Measurements from ENCODE around the gene TDRD7. TPM values are rescaled to one million over a fixed set of nuclear protein-coding genes. Genes with fewer than 3 reads are reported as not detected.

TDRD7 gene
- total RNA-seq, 4 donors from 2014 or later: 3.6 to 19.4 (median 14.8) TPM

DNA sequence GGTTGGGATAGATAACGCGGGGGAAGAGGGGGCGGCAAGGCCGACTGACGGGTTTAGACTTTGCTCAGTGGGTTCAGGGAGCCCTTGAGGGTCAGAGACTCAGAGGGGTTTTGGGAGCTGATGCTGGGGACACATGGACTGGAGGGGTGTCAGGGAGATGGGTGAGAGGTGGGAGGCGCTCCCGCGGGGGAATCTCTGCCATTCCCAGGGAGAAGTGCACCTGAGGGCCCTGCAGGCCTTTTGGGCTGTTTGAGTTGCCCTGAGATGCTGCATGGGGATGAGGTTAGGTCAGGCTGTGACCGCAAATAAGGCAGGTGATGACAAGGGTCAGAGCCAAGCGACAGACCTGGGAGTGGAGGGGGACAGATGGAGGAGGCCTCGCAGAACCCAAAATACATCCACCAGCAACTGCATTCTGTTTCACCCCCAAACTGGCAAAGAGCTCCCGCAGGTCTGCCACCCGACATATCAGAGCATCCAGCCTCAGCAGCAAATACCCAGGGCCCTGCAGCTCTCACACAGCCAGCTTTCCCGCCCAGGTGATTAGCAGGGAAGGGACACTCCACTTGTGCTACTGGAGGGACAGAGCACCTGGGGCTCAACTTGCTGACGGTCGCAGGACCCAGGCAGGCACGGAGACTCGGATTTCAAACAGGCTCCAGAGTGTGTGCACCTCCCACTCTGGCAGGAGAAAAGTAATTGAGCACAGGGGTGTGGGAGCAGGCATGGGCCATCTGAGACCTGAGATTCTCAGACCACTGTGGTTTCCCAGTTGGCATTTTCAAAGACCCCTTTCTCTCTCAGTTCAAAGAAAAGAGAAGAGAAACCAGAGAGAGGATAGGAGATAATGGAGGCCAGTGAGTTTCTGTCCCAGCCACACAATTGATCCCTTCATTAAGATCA lies 116.0 kb downstream of the TDRD7 start:
- DNase-seq: peak in 1 of 2 donors; percentile 18
- H3K9me3 ChIP-seq: no peaks in the 10 kb centered on the region
- peaks cover 0 to 15% of the 10 kb centered on the region in 2 donors for H3K4me1 ChIP-seq
- no peaks in the 10 kb centered on the region for H3K27me3 ChIP-seq
- no peaks in the 10 kb centered on the region for H3K36me3 ChIP-seq
- peak overlapping the region; percentile 75 to 94 for H3K27ac ChIP-seq
- TF ChIP-seq, protein P1, sequence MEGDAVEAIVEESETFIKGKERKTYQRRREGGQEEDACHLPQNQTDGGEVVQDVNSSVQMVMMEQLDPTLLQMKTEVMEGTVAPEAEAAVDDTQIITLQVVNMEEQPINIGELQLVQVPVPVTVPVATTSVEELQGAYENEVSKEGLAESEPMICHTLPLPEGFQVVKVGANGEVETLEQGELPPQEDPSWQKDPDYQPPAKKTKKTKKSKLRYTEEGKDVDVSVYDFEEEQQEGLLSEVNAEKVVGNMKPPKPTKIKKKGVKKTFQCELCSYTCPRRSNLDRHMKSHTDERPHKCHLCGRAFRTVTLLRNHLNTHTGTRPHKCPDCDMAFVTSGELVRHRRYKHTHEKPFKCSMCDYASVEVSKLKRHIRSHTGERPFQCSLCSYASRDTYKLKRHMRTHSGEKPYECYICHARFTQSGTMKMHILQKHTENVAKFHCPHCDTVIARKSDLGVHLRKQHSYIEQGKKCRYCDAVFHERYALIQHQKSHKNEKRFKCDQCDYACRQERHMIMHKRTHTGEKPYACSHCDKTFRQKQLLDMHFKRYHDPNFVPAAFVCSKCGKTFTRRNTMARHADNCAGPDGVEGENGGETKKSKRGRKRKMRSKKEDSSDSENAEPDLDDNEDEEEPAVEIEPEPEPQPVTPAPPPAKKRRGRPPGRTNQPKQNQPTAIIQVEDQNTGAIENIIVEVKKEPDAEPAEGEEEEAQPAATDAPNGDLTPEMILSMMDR (IDR thresholded peaks at IDR 0.05): no peak
- no peak for TF ChIP-seq POLR2A (IDR thresholded peaks at IDR 0.05)
- intact Hi-C loops (cut with DNase I; ENCODE audit: low total_unique reads): no loop called here
- no peak overlapping the region for H3K4me3 ChIP-seq

DNA sequence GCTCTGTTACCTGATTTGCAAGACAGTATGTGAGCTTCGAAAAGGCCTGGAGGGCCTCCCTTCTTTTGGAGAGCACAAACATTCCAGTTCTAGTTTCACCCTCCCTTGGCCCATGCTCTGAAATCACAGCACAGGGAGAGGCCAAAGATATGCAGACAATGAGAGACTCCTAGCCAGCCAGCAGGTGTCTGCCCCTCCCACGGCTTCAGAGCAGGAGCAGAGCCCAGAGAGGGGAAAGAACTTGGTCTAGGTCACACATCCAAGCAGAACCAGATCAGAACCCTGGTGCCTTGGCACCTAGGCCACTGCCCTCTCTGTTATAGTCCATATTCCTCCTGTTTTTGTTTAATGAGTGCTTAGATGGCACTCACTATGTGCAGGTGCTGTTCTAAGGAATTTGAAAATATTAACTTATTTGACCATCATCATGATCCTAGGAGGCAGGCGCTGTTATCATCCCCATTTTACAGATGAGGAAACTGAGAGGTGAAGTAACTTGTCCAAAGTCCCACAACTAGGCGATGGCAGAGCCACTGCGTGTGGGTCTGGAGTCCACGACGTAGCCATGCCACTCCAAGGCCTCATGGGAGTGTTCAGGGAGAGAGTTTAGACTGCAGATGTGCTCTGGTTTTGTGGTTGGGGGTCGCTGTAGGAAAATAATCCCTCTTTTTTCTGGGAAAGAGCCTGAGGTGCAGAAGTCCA lies 116.8 kb downstream of the TDRD7 start:
- H3K27ac ChIP-seq: peak overlapping the region; percentile 75 to 94
- TF ChIP-seq, protein P1 (IDR thresholded peaks at IDR 0.05): no peak
- TF ChIP-seq POLR2A (IDR thresholded peaks at IDR 0.05): no peak
- no peaks in the 10 kb centered on the region for H3K9me3 ChIP-seq
- H3K36me3 ChIP-seq: no peaks in the 10 kb centered on the region
- DNase-seq: peak in 1 of 2 donors; percentile 24
- H3K4me3 ChIP-seq: no peak overlapping the region
- intact Hi-C loops (cut with DNase I; ENCODE audit: low total_unique reads): no loop called here
- no peaks in the 10 kb centered on the region for H3K27me3 ChIP-seq
- peaks cover 0 to 15% of the 10 kb centered on the region in 2 donors for H3K4me1 ChIP-seq

DNA sequence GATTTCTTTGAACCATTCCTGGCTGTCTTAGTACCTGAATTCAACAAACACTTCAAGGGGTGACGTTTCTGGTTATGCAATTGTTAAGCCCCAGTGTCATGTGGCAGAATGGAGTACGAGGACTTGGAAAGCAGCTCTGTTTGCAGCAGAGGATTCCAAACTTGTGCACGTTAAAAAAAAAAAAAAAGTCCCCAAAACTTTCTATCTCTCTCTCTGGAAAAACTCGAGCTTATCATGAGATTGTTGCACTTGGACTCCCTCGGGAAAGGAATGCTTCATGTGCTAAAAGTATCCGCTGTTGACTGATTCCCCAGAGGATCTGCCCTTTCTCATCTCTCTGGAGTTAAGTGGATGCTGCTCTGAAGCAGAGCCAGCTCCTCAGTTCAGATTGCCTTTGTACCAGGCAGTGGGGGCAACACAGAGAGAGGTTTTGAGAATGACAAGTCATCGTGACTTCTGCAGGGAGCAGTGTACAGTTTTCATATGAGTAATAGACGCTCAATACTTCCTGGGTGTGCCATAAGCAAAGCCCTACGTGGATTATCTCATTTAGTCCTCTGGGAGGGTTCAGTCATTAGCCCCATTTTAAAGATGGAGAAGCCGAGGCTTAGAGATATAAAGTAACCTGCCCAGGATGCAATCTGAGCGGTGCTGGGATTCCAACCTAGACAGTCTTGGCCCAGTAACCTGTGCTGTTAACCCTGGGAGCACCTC lies 117.6 kb downstream of the TDRD7 start:
- no peak overlapping the region for H3K4me3 ChIP-seq
- H3K9me3 ChIP-seq: no peaks in the 10 kb centered on the region
- peak in 1 of 2 donors; percentile 65 for DNase-seq
- no peaks in the 10 kb centered on the region for H3K27me3 ChIP-seq
- no peaks in the 10 kb centered on the region for H3K36me3 ChIP-seq
- TF ChIP-seq, protein P1 (IDR thresholded peaks at IDR 0.05): no peak
- TF ChIP-seq POLR2A (IDR thresholded peaks at IDR 0.05): no peak
- intact Hi-C loops (cut with DNase I; ENCODE audit: low total_unique reads): no loop called here
- peak overlapping the region; percentile 75 to 94 for H3K27ac ChIP-seq
- H3K4me1 ChIP-seq: peaks cover 0 to 15% of the 10 kb centered on the region in 2 donors

DNA sequence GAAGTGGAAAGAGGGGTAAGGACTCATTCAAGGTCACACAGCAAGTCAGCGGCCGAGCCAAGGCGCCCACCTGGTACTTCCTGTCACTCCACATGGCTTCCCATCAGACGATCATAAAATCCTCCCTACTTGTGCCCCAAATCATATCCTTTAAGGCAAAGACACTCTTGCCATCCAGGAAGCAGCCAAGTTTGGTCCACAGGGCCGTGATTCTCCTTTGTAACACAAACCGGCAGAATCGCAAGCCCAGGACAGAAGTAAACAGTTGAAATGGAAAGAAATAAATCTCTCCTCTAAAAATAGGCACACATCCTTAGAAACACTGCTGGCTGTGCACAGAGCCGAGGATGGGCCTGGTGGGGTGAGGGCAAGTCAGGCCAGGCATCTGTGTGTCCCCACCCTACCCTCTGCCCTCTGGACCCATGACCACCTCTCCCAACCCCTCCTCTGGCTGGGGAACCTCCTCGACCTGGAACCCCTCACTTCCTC lies 120.0 kb downstream of the TDRD7 start:
- Histone ChIP-seq H3K36me3 (no peaks in the 10 kb centered on the region), H3K4me3 (no peak overlapping the region), H3K27me3 (no peaks in the 10 kb centered on the region), H3K9me3 (no peaks in the 10 kb centered on the region), H3K27ac (peak overlapping the region; percentile 81 to 94), H3K4me1 (peaks cover 0 to 15% of the 10 kb centered on the region in 2 donors)
- peak in 1 of 2 donors; percentile 46 for DNase-seq
- TF ChIP-seq POLR2A (IDR thresholded peaks at IDR 0.05): no peak
- TF ChIP-seq, protein P1 (IDR thresholded peaks at IDR 0.05): no peak
- intact Hi-C loops (cut with DNase I; ENCODE audit: low total_unique reads): no loop called here
